Liver (tissue), 9 donors: ENCODE data around the gene ZMYM1. TPM values are rescaled to one million over a fixed set of nuclear protein-coding genes. Genes with fewer than 3 reads are reported as not detected.

ENCODE experiments used
- DNase-seq: peaks from one replicate; pipeline ENCODE4 v3.0.0-alpha.2; 2017; ENCODE audit warnings: low spot score
- H3K27ac ChIP-seq, 2 donors: one replicate each; pipeline ENCODE4 v1.7.0; 2013; ENCODE audit warnings: inconsistent platforms in 2 of 2, low read length in 2 of 2, control low read depth in 1 of 2, low read depth in 1 of 2, mild to moderate bottlenecking in 1 of 2
- H3K27me3 ChIP-seq, 4 donors: one replicate each; pipeline versions ENCODE4 v1.6.1 to v1.7.0; 2013; ENCODE audit warnings: low read length in 3 of 4, inconsistent platforms in 1 of 4, mild to moderate bottlenecking in 1 of 4, moderate library complexity in 1 of 4; ENCODE audit not compliant: control insufficient read depth in 4 of 4, insufficient read depth in 4 of 4
- H3K36me3 ChIP-seq, 4 donors: one replicate each; pipeline versions ENCODE4 v1.6.1 to v1.7.0; 2013; ENCODE audit warnings: low read length in 3 of 4, mild to moderate bottlenecking in 3 of 4, low read depth in 1 of 4, moderate library complexity in 1 of 4; ENCODE audit not compliant: control insufficient read depth in 4 of 4, insufficient read depth in 3 of 4
- H3K4me1 ChIP-seq, 4 donors: one replicate each; pipeline versions ENCODE4 v1.6.1 to v1.7.0; 2013; ENCODE audit warnings: low read length in 3 of 4, mild to moderate bottlenecking in 3 of 4, moderate library complexity in 1 of 4; ENCODE audit not compliant: control insufficient read depth in 4 of 4, insufficient read depth in 4 of 4
- H3K4me3 ChIP-seq, 3 donors: one replicate each; pipeline versions ENCODE4 v1.6.1 to v1.7.0; 2013; ENCODE audit warnings: low read length in 3 of 3, control low read depth in 1 of 3, low read depth in 1 of 3, mild to moderate bottlenecking in 1 of 3
- H3K9ac ChIP-seq, 2 donors: one replicate each; pipeline ENCODE4 v1.7.0; 2013; ENCODE audit warnings: low read length in 2 of 2, mild to moderate bottlenecking in 2 of 2, moderate library complexity in 2 of 2, control low read depth in 1 of 2, low read depth in 1 of 2
- H3K9me3 ChIP-seq, 4 donors: one replicate each; pipeline versions ENCODE4 v1.6.1 to v1.7.0; 2013; ENCODE audit warnings: low read length in 3 of 4; ENCODE audit not compliant: control insufficient read depth in 4 of 4
- EGR1 ChIP-seq, 2 donors: IDR thresholded peaks; 2 replicates each; pipeline ENCODE4 v1.6.1; 2016 to 2018; ENCODE audit warnings: antibody characterized with exemption in 2 of 2, low read depth in 2 of 2
- FOXA1 ChIP-seq: IDR thresholded peaks from 2 replicates; pipeline ENCODE4 v1.6.1; 2016; ENCODE audit warnings: antibody characterized with exemption
- FOXA2 ChIP-seq: IDR thresholded peaks from 2 replicates; pipeline ENCODE4 v1.6.1; 2016; ENCODE audit warnings: antibody characterized with exemption
- GABPA ChIP-seq, 2 donors: IDR thresholded peaks in 1 of 2; conservative IDR thresholded peaks in 1 of 2; 2 replicates each; pipeline ENCODE4 v1.6.1; 2016; ENCODE audit warnings: antibody characterized with exemption in 2 of 2, mild to moderate bottlenecking in 1 of 2, moderate library complexity in 1 of 2
- HNF4A ChIP-seq, 2 donors: conservative IDR thresholded peaks; 2 replicates each; pipeline ENCODE4 v1.6.1; 2016; ENCODE audit warnings: antibody characterized with exemption in 2 of 2, mild to moderate bottlenecking in 2 of 2
- HNF4G ChIP-seq: IDR thresholded peaks from 2 replicates; pipeline ENCODE4 v1.6.1; 2016; ENCODE audit warnings: antibody characterized with exemption
- JUND ChIP-seq, 2 donors: IDR thresholded peaks; 2 replicates each; pipeline ENCODE4 v1.6.1; 2016; ENCODE audit warnings: antibody characterized with exemption in 2 of 2
- NR2F2 ChIP-seq: IDR thresholded peaks from 2 replicates; pipeline ENCODE4 v1.6.1; 2016; ENCODE audit warnings: antibody characterized with exemption
- RAD21 ChIP-seq, 2 donors: IDR thresholded peaks; 2 replicates each; pipeline ENCODE4 v1.6.1; 2016; ENCODE audit warnings: antibody characterized with exemption in 2 of 2, mild to moderate bottlenecking in 2 of 2
- RXRA ChIP-seq, 2 donors: IDR thresholded peaks; 2 replicates each; pipeline ENCODE4 v1.6.1; 2017 to 2018; ENCODE audit warnings: antibody characterized with exemption in 2 of 2, mild to moderate bottlenecking in 1 of 2
- SP1 ChIP-seq: IDR thresholded peaks from 2 replicates; pipeline ENCODE4 v1.6.1; 2018; ENCODE audit warnings: antibody characterized with exemption, mild to moderate bottlenecking
- TAF1 ChIP-seq: conservative IDR thresholded peaks from 2 replicates; pipeline ENCODE4 v1.6.1; 2016; ENCODE audit warnings: antibody characterized with exemption, mild to moderate bottlenecking
- YY1 ChIP-seq: IDR thresholded peaks from 2 replicates; pipeline ENCODE4 v1.6.1; 2016; ENCODE audit warnings: antibody characterized with exemption, mild to moderate bottlenecking
- WGBS: extraction: QIAGEN DNeasy Blood & Tissue Kit; methylation state at CpG from one replicate; pipeline ENCODE4 v1.1.7; 2013; 5-methylcytosine and 5-hydroxymethylcytosine counted together
- polyA plus RNA-seq, 2 donors: library from polyadenylated mRNA; stranded (reverse) in 1 of 2; unstranded in 1 of 2; fragments of 200-250 nt in 1 of 2; fragments of >200 nt in 1 of 2; fragmentation: Nextera tagmentation in 1 of 2; extraction: Ambion mirVana in 1 of 2; gene quantifications; one replicate each; pipeline versions ENCODE4 v1.2.1 to v1.2.3, GENCODE V29; 2013 to 2015
- total RNA-seq, 2 donors: library from RNA; depleted of rRNA; stranded (reverse); fragments of >200 nt; gene quantifications; one replicate each; pipeline ENCODE4 v1.2.3, GENCODE V29; 2014
- TF ChIP-seq, protein P1 (sequence below): fragments of 150-350 bp; IDR thresholded peaks from 2 replicates; pipeline ENCODE4 v1.5.1; 2017; ENCODE audit warnings: improper control_type of control experiment, low read depth, low read length; ENCODE audit not compliant: missing input control
- TF ChIP-seq, protein P2 (sequence below): IDR thresholded peaks from 2 replicates; pipeline ENCODE4 v1.6.1; 2016; ENCODE audit warnings: antibody characterized with exemption
- TF ChIP-seq, protein P3 (sequence below): IDR thresholded peaks from 2 replicates; pipeline ENCODE4 v1.6.1; 2016; ENCODE audit warnings: antibody characterized with exemption, mild to moderate bottlenecking
- TF ChIP-seq, protein P4 (sequence below): IDR thresholded peaks from 2 replicates; pipeline ENCODE4 v1.6.1; 2016; ENCODE audit warnings: antibody characterized with exemption
- TF ChIP-seq, protein P5 (sequence below): IDR thresholded peaks from 2 replicates; pipeline ENCODE4 v1.6.1; 2016; ENCODE audit warnings: antibody characterized with exemption
- donor health status: healthy.
- donor health status: healthy.
- donor health status: healthy.
- donor health status: healthy.
- donor health status: healthy.

The ZMYM1 gene
- total and polyA plus RNA-seq, 4 donors = 2.0 to 10.8 (median 5.7) TPM

DNA sequence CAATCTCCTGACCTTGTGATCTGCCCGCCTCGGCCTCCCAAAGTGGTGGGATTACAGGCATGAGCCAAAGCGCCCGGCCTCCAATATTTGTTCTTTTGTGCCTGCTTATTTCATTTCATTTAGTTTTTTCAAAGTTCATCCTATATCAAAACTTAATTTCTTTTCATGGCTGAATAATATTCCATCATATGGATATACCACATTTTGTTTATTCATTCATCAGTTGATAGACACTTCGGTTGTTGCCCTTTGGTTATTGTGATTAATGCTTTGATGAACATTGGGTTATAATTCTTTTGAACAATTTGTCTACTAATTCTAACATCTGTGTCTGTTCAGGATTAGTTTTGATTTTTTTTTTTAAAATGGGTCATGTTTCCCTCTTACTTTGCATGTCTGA, 72.0 kb downstream of the ZMYM1 start:
- no peaks in the 10 kb centered on the region for H3K27me3 ChIP-seq
- no peaks in the 10 kb centered on the region for H3K9me3 ChIP-seq
- no peak overlapping the region for H3K4me3 ChIP-seq
- DNase-seq = no peak
- TF ChIP-seq, protein P1, sequence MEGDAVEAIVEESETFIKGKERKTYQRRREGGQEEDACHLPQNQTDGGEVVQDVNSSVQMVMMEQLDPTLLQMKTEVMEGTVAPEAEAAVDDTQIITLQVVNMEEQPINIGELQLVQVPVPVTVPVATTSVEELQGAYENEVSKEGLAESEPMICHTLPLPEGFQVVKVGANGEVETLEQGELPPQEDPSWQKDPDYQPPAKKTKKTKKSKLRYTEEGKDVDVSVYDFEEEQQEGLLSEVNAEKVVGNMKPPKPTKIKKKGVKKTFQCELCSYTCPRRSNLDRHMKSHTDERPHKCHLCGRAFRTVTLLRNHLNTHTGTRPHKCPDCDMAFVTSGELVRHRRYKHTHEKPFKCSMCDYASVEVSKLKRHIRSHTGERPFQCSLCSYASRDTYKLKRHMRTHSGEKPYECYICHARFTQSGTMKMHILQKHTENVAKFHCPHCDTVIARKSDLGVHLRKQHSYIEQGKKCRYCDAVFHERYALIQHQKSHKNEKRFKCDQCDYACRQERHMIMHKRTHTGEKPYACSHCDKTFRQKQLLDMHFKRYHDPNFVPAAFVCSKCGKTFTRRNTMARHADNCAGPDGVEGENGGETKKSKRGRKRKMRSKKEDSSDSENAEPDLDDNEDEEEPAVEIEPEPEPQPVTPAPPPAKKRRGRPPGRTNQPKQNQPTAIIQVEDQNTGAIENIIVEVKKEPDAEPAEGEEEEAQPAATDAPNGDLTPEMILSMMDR = no peak
- TF ChIP-seq RAD21 (IDR thresholded peaks at IDR 0.05) (no peak), FOXA2 (no peak), TAF1 (no peak), YY1 (no peak), JUND (IDR thresholded peaks at IDR 0.05) (no peak), HNF4G (no peak), FOXA1 (no peak), EGR1 (IDR thresholded peaks at IDR 0.05; ENCODE audit: low read depth in 2 of 2) (no peak), NR2F2 (no peak), HNF4A (conservative IDR thresholded peaks at IDR 0.05) (no peak), RXRA (IDR thresholded peaks at IDR 0.05) (no peak), GABPA (IDR thresholded peaks at IDR 0.05 in 1 of 2, conservative IDR thresholded peaks at IDR 0.05 in 1 of 2) (no peak)
- TF ChIP-seq, protein P2, sequence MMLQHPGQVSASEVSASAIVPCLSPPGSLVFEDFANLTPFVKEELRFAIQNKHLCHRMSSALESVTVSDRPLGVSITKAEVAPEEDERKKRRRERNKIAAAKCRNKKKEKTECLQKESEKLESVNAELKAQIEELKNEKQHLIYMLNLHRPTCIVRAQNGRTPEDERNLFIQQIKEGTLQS = no peak
- TF ChIP-seq, protein P3, sequence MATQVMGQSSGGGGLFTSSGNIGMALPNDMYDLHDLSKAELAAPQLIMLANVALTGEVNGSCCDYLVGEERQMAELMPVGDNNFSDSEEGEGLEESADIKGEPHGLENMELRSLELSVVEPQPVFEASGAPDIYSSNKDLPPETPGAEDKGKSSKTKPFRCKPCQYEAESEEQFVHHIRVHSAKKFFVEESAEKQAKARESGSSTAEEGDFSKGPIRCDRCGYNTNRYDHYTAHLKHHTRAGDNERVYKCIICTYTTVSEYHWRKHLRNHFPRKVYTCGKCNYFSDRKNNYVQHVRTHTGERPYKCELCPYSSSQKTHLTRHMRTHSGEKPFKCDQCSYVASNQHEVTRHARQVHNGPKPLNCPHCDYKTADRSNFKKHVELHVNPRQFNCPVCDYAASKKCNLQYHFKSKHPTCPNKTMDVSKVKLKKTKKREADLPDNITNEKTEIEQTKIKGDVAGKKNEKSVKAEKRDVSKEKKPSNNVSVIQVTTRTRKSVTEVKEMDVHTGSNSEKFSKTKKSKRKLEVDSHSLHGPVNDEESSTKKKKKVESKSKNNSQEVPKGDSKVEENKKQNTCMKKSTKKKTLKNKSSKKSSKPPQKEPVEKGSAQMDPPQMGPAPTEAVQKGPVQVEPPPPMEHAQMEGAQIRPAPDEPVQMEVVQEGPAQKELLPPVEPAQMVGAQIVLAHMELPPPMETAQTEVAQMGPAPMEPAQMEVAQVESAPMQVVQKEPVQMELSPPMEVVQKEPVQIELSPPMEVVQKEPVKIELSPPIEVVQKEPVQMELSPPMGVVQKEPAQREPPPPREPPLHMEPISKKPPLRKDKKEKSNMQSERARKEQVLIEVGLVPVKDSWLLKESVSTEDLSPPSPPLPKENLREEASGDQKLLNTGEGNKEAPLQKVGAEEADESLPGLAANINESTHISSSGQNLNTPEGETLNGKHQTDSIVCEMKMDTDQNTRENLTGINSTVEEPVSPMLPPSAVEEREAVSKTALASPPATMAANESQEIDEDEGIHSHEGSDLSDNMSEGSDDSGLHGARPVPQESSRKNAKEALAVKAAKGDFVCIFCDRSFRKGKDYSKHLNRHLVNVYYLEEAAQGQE = no peak
- TF ChIP-seq, protein P4, sequence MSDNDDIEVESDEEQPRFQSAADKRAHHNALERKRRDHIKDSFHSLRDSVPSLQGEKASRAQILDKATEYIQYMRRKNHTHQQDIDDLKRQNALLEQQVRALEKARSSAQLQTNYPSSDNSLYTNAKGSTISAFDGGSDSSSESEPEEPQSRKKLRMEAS = no peak
- TF ChIP-seq, protein P5, sequence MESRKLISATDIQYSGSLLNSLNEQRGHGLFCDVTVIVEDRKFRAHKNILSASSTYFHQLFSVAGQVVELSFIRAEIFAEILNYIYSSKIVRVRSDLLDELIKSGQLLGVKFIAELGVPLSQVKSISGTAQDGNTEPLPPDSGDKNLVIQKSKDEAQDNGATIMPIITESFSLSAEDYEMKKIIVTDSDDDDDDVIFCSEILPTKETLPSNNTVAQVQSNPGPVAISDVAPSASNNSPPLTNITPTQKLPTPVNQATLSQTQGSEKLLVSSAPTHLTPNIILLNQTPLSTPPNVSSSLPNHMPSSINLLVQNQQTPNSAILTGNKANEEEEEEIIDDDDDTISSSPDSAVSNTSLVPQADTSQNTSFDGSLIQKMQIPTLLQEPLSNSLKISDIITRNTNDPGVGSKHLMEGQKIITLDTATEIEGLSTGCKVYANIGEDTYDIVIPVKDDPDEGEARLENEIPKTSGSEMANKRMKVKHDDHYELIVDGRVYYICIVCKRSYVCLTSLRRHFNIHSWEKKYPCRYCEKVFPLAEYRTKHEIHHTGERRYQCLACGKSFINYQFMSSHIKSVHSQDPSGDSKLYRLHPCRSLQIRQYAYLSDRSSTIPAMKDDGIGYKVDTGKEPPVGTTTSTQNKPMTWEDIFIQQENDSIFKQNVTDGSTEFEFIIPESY = no peak
- H3K27ac ChIP-seq = no peak overlapping the region
- 96% methylated on average over 5 of the region's 5 CpGs for WGBS
- H3K9ac ChIP-seq = no peak overlapping the region
- H3K4me1 ChIP-seq = no peaks in the 10 kb centered on the region
- H3K36me3 ChIP-seq = no peaks in the 10 kb centered on the region

DNA sequence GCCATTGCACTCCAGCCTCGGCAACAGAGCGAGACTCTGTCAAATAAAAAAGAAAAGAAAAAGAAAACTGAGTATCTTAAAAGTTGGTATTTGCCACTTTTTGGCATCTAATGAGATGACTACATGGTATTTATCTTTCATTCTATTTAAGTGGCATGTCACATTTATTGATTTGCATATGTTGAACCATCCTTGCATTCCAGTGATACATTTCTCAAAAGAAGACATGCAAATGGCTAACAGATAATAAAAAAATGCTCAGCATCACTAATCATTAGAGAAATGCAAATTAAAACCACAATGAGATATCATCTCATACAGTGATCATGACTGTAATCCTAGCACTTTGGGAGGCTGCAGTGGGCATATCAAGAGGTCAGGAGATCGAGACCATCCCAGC, 85.7 kb downstream of the ZMYM1 start:
- Histone ChIP-seq H3K27ac (no peak overlapping the region), H3K4me3 (no peak overlapping the region), H3K9ac (no peak overlapping the region), H3K27me3 (no peaks in the 10 kb centered on the region), H3K4me1 (peaks cover 0 to 3% (median 0%) of the 10 kb centered on the region in 4 donors), H3K9me3 (peaks cover 0 to 3% (median under 1%) of the 10 kb centered on the region in 4 donors), H3K36me3 (no peaks in the 10 kb centered on the region)
- WGBS = 98% methylated on average over 3 of the region's 3 CpGs
- DNase-seq = no peak
- TF ChIP-seq RAD21 (IDR thresholded peaks at IDR 0.05) = no peak
- no peak for TF ChIP-seq RXRA (IDR thresholded peaks at IDR 0.05)
- no peak for TF ChIP-seq NR2F2
- TF ChIP-seq, protein P1 = no peak
- no peak for TF ChIP-seq YY1
- TF ChIP-seq FOXA2 = no peak
- TF ChIP-seq, protein P4 = no peak
- TF ChIP-seq SP1 = no peak
- TF ChIP-seq JUND (IDR thresholded peaks at IDR 0.05) = no peak
- TF ChIP-seq HNF4G = no peak
- TF ChIP-seq, protein P2 = no peak
- no peak for TF ChIP-seq FOXA1
- TF ChIP-seq HNF4A (conservative IDR thresholded peaks at IDR 0.05) = no peak
